Activated naive CD4-positive, alpha-beta T cell treated with anti-CD3 and anti-CD28 coated beads for 36 hours (primary cell): ENCODE results near the gene TRPM2. TPM values are rescaled to one million over a fixed set of nuclear protein-coding genes. Genes with fewer than 3 reads are reported as not detected.

Experiments
- CTCF ChIA-PET: fragments of 350-600 bp; sonication (Branson Sonifier 250); formaldehyde crosslinking; loops from one replicate; lab custom pipeline; 2021; ENCODE audit warnings: antibody characterized with exemption; lab: Charles Lee
- DNase-seq: peaks from one replicate; pipeline ENCODE4 v3.0.0-alpha.2; 2020
- H3K27ac Mint-ChIP-seq: one replicate; pipeline ENCODE4 v1.8.0; 2021; ENCODE audit warnings: mild to moderate bottlenecking, mixed read lengths
- H3K27me3 Mint-ChIP-seq: one replicate; pipeline ENCODE4 v1.8.0; 2021; ENCODE audit warnings: low read depth, mixed read lengths
- H3K36me3 Mint-ChIP-seq: one replicate; pipeline ENCODE4 v1.8.0; 2021; ENCODE audit warnings: low read depth, mixed read lengths
- H3K4me1 Mint-ChIP-seq: one replicate; pipeline ENCODE4 v1.8.0; 2021; ENCODE audit warnings: low read depth, mixed read lengths
- H3K4me3 Mint-ChIP-seq: one replicate; pipeline ENCODE4 v1.8.0; 2021; ENCODE audit warnings: mild to moderate bottlenecking, moderate library complexity, mixed read lengths
- H3K9me3 Mint-ChIP-seq: one replicate; pipeline ENCODE4 v1.8.0; 2021; ENCODE audit warnings: mixed read lengths
- intact Hi-C: fragments of 100-400 bp; cut with micrococcal nuclease; formaldehyde crosslinking; loops from one replicate; pipeline ENCODE4 v1.15.1; 2023
- total RNA-seq, 2 experiments: library from RNA; stranded (reverse); gene quantifications; one replicate each; pipeline ENCODE4 v1.2.3, GENCODE V29; 2021

The TRPM2 gene
- total RNA-seq, 2 experiments from 2014 or later = 2.5 to 3.5 TPM

DNA sequence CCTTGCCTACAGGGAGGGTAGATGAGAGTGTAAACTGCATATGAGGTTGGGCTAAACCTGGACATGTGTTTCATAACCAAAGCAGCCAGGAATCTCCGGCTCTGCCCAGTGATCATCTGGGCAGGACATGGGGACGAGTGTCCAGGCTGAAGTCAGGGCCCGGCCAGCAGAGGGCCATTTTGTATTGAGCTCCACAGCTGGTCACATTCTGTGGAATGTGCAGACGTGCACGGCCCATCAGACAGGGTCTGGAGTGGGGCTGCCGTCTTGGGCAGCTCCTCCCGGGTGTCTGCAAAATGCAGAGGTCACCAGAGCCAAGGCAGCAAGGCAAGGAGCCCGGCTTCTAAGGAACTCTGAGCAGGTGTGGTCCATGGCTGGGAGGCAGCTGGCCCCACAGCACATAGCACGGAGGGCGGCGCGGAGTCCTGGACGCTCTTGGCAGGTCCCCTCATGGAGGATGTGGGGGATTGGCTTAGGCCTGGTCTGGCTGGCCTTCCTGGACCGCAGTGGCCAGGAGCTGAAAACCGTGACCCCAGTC, 108.1 kb downstream of the TRPM2 start:
- no peaks in the 10 kb centered on the region for H3K4me1 Mint-ChIP-seq
- no peak overlapping the region for H3K4me3 Mint-ChIP-seq
- CTCF ChIA-PET = no interaction called here
- intact Hi-C loops = no loop called here
- no peaks in the 10 kb centered on the region for H3K36me3 Mint-ChIP-seq
- no peak overlapping the region for H3K27ac Mint-ChIP-seq
- H3K9me3 Mint-ChIP-seq = no peaks in the 10 kb centered on the region
- no peak for DNase-seq
- H3K27me3 Mint-ChIP-seq = no peaks in the 10 kb centered on the region

DNA sequence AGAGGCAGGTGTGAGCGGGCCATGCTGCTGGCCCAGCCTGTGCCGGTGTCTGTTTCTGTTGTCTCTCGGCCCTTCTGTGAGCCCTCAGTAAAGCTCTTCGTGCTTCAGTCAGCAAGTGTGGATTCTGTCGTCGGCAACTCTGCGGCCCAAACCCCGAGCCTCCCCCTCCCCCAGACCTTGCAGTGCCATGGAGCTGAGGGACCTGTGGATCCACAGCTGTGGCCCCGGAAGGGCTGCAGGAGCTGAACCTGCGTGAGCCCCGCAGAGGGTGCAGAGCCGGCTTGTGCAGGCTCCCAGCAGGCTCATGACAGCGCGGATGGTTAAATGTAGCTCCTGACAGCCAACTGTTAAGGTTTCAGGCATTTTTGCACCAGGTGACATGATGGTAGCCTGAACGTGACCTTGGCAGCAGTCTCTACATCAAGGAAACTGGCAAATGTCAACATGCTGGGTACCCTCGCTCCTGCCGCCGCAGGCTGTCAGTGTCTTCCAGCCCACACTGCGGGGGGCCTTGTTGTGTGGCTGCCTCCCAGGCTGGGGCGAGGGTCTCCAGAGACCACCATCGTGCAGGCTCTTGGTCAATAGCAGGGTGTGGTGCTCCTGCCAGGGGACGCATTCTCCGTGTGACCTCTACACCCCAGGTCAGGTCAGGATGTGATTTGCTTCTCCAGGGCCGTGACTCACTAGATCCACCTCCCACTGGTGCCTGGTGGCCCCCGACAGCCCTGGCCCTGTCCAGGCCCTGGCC, 108.8 kb downstream of the TRPM2 start:
- H3K36me3 Mint-ChIP-seq = no peaks in the 10 kb centered on the region
- H3K4me3 Mint-ChIP-seq = no peak overlapping the region
- CTCF ChIA-PET = interaction anchor here (0.6 kb wide), 1 partner anchor 865 kb away, joined by 3 read pairs; no protein-coding TSS in a partner anchor
- intact Hi-C loops = no loop called here
- H3K4me1 Mint-ChIP-seq = no peaks in the 10 kb centered on the region
- DNase-seq = no peak
- no peaks in the 10 kb centered on the region for H3K27me3 Mint-ChIP-seq
- H3K27ac Mint-ChIP-seq = no peak overlapping the region
- no peaks in the 10 kb centered on the region for H3K9me3 Mint-ChIP-seq

DNA sequence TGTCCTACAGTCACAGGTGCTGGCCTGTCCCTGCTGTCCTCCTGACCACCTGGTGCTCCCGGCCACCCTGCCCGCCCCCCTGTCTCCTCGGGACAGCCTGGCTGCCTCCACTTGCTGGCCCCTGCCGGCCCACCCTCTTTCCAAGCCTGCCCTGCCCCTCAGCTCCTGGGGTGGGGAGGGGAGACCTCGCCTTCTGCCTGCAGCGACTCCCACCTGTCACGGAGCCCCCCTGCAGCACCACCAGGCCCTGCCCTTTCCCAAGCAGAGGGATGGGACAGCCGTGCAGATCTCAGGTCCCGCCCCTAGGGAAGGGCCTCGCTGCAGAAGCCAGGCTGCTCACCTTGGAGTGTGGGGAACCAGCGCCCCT, 109.4 kb downstream of the TRPM2 start:
- no peaks in the 10 kb centered on the region for H3K27me3 Mint-ChIP-seq
- H3K4me3 Mint-ChIP-seq = no peak overlapping the region
- no peak for DNase-seq
- H3K9me3 Mint-ChIP-seq = no peaks in the 10 kb centered on the region
- H3K4me1 Mint-ChIP-seq = no peaks in the 10 kb centered on the region
- no peaks in the 10 kb centered on the region for H3K36me3 Mint-ChIP-seq
- CTCF ChIA-PET = interaction anchor here (0.6 kb wide), 1 partner anchor 865 kb away, joined by 3 read pairs; no protein-coding TSS in a partner anchor
- no peak overlapping the region for H3K27ac Mint-ChIP-seq
- intact Hi-C loops = no loop called here

- no peak overlapping the region for H3K4me3 Mint-ChIP-seq
- no peaks in the 10 kb centered on the region for H3K4me1 Mint-ChIP-seq
- intact Hi-C loops = no loop called here
- no peak for DNase-seq
- no peaks in the 10 kb centered on the region for H3K36me3 Mint-ChIP-seq
- no peak overlapping the region for H3K27ac Mint-ChIP-seq
- CTCF ChIA-PET = no interaction called here
- H3K9me3 Mint-ChIP-seq = no peaks in the 10 kb centered on the region
- no peaks in the 10 kb centered on the region for H3K27me3 Mint-ChIP-seq
These were observed 110.3 kb downstream of the TRPM2 start for GRCh38 chr21:44463724-44464123.

- H3K27me3 Mint-ChIP-seq = no peaks in the 10 kb centered on the region
- CTCF ChIA-PET = no interaction called here
- no peaks in the 10 kb centered on the region for H3K9me3 Mint-ChIP-seq
- intact Hi-C loops = no loop called here
- no peak for DNase-seq
- no peak overlapping the region for H3K4me3 Mint-ChIP-seq
- no peaks in the 10 kb centered on the region for H3K4me1 Mint-ChIP-seq
- H3K36me3 Mint-ChIP-seq = no peaks in the 10 kb centered on the region
- H3K27ac Mint-ChIP-seq = no peak overlapping the region
These were observed 110.9 kb downstream of the TRPM2 start for GRCh38 chr21:44464351-44464750.

GRCh38 chr21:44466351-44466954, 113.0 kb downstream of the TRPM2 start:
- no peak for DNase-seq
- H3K27me3 Mint-ChIP-seq = no peaks in the 10 kb centered on the region
- intact Hi-C loops = no loop called here
- H3K4me3 Mint-ChIP-seq = no peak overlapping the region
- H3K27ac Mint-ChIP-seq = no peak overlapping the region
- H3K9me3 Mint-ChIP-seq = no peaks in the 10 kb centered on the region
- no peaks in the 10 kb centered on the region for H3K4me1 Mint-ChIP-seq
- H3K36me3 Mint-ChIP-seq = no peaks in the 10 kb centered on the region
- CTCF ChIA-PET = interaction anchor here (0.5 kb wide), 1 partner anchor 48 kb away, joined by 3 read pairs; no protein-coding TSS in a partner anchor

DNA sequence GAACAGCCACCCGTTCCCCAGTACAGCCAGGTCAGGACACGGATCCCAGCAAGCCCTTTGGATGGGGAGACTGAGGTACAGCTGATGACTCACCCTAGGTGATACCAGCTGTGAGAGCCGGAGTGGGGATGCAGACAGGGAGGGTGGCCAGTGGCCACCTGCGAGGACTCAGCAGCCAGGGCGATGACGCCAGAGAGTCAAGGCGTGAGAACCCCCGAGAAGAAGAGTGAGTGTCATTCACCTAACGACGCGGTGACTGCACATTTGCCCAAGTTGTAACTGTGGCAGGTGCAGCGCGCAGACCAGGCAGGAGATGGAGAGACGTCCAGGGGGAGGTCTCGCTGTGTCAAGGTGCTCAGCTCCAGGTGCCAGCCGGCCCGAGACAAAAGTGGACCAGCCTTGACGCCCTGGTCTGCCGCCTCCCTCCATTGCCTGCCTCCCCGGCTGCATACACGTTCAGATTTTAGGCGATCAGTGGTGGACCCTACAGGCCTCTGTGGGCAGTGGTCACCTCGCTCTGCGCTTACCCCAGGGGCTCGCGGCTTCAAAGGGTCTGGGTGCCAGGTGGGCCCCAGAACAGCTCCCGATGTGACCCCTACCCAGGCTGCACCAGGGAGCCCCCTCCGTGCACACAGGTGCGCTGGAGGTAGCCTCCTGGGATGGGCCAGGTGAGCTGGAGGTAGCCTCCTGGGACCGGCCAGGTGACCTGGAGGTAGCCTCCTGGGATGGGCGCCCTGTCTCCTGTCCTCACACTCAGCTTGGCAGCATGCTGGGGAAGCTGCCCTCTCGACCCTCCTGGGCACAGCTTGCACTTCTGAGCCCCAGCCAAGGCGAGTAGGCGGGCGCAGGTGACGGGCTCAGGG, 113.8 kb downstream of the TRPM2 start:
- intact Hi-C loops = no loop called here
- Mint-ChIP-seq H3K27me3 (no peaks in the 10 kb centered on the region), H3K4me1 (no peaks in the 10 kb centered on the region), H3K27ac (no peak overlapping the region), H3K36me3 (no peaks in the 10 kb centered on the region), H3K9me3 (no peaks in the 10 kb centered on the region), H3K4me3 (no peak overlapping the region)
- DNase-seq = no peak
- CTCF ChIA-PET = no interaction called here

- no peaks in the 10 kb centered on the region for H3K9me3 Mint-ChIP-seq
- H3K36me3 Mint-ChIP-seq = no peaks in the 10 kb centered on the region
- no peaks in the 10 kb centered on the region for H3K27me3 Mint-ChIP-seq
- CTCF ChIA-PET = no interaction called here
- no peaks in the 10 kb centered on the region for H3K4me1 Mint-ChIP-seq
- H3K27ac Mint-ChIP-seq = no peak overlapping the region
- DNase-seq = no peak
- no peak overlapping the region for H3K4me3 Mint-ChIP-seq
- intact Hi-C loops = no loop called here
These were observed 114.4 kb downstream of the TRPM2 start for GRCh38 chr21:44467859-44468195.

- Mint-ChIP-seq H3K4me1 (no peaks in the 10 kb centered on the region), H3K27me3 (no peaks in the 10 kb centered on the region), H3K9me3 (no peaks in the 10 kb centered on the region), H3K36me3 (no peaks in the 10 kb centered on the region), H3K4me3 (no peak overlapping the region), H3K27ac (no peak overlapping the region)
- DNase-seq = no peak
- CTCF ChIA-PET = no interaction called here
- intact Hi-C loops = no loop called here
These were observed 117.9 kb downstream of the TRPM2 start for GRCh38 chr21:44471341-44471740.

- Mint-ChIP-seq H3K9me3 (no peaks in the 10 kb centered on the region), H3K27ac (no peak overlapping the region), H3K4me1 (no peaks in the 10 kb centered on the region), H3K4me3 (no peak overlapping the region), H3K27me3 (no peaks in the 10 kb centered on the region), H3K36me3 (no peaks in the 10 kb centered on the region)
- DNase-seq = no peak
- intact Hi-C loops = no loop called here
- CTCF ChIA-PET = no interaction called here
These were observed 118.6 kb downstream of the TRPM2 start for GRCh38 chr21:44471996-44472395.

DNA sequence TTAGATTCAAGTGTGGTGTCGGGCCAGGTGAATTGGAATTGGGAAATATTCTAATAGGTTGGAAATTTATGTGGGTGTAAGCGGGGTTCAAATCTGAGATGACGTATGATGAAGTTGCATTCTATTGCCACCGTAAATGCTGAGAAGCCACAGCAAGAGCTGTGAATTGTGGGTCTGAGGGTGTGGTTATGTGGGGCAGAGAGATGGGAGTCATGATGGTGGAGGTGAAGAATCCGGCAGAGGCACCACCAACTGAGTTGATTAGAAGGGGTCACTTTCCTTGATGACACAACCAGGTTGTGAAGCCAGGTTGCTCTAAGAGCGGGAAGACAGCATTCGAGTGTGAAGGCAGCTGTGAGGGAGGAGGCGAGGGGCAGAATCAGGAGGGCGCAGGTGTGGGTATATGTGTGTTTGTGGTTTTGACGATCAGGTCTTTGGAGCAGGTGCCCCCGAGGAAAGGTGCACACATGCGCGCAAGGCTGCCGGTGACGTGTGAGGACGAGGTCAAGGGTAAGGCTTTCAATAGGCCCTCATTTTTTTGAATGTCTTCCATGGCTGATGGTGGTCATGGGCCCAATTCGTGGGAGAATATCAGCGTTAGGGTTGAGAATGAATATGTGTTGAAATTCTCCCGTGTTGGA, 120.6 kb downstream of the TRPM2 start:
- no peaks in the 10 kb centered on the region for H3K4me1 Mint-ChIP-seq
- no peak overlapping the region for H3K4me3 Mint-ChIP-seq
- H3K27ac Mint-ChIP-seq = no peak overlapping the region
- no peaks in the 10 kb centered on the region for H3K27me3 Mint-ChIP-seq
- no peak for DNase-seq
- CTCF ChIA-PET = interaction anchor here (1.1 kb wide), 1 partner anchor 18 kb away, joined by 3 read pairs; no protein-coding TSS in a partner anchor
- intact Hi-C loops = no loop called here
- H3K36me3 Mint-ChIP-seq = no peaks in the 10 kb centered on the region
- H3K9me3 Mint-ChIP-seq = no peaks in the 10 kb centered on the region

- no peak overlapping the region for H3K4me3 Mint-ChIP-seq
- intact Hi-C loops = loop anchor here (5.0 kb wide), 1 partner anchor 178 kb away; no protein-coding TSS in a partner anchor
- no peaks in the 10 kb centered on the region for H3K4me1 Mint-ChIP-seq
- no peak overlapping the region for H3K27ac Mint-ChIP-seq
- no peak for DNase-seq
- H3K36me3 Mint-ChIP-seq = no peaks in the 10 kb centered on the region
- CTCF ChIA-PET = no interaction called here
- H3K27me3 Mint-ChIP-seq = no peaks in the 10 kb centered on the region
- H3K9me3 Mint-ChIP-seq = no peaks in the 10 kb centered on the region
These were observed 121.9 kb downstream of the TRPM2 start for GRCh38 chr21:44475266-44475845.
